HEK293T (cell line): Measurements from ENCODE around the gene RNF144B.

Experiments
- ARNT ChIP-seq: fragments of 450-650 bp; IDR thresholded peaks from 2 replicates; pipeline ENCODE4 v1.6.1; 2017; ENCODE audit warnings: mild to moderate bottlenecking
- CTBP1 ChIP-seq: fragments of 450-650 bp; IDR thresholded peaks from 2 replicates; pipeline ENCODE4 v1.6.1; 2016; ENCODE audit warnings: borderline replicate concordance
- FOXA1 ChIP-seq: fragments of 450-650 bp; IDR thresholded peaks from 2 replicates; pipeline ENCODE4 v1.6.1; 2016; ENCODE audit warnings: mild to moderate bottlenecking
- FOXK2 ChIP-seq: fragments of 450-650 bp; IDR thresholded peaks from 2 replicates; pipeline ENCODE4 v1.6.1; 2016; ENCODE audit warnings: mild to moderate bottlenecking
- FOXM1 ChIP-seq: fragments of 450-650 bp; IDR thresholded peaks from 2 replicates; pipeline ENCODE4 v1.6.1; 2017; ENCODE audit warnings: mild to moderate bottlenecking, borderline replicate concordance
- NFRKB ChIP-seq: fragments of 450-650 bp; IDR thresholded peaks from 2 replicates; pipeline ENCODE4 v1.6.1; 2016; ENCODE audit warnings: mild to moderate bottlenecking, moderate library complexity
- SP1 ChIP-seq: fragments of 450-650 bp; IDR thresholded peaks from 2 replicates; pipeline ENCODE4 v1.6.1; 2017
- SUZ12 ChIP-seq: fragments of 450-650 bp; IDR thresholded peaks from 2 replicates; pipeline ENCODE4 v1.6.1; 2016; ENCODE audit warnings: mild to moderate bottlenecking
- TF ChIP-seq, protein P1 (sequence below): fragments of 450-650 bp; IDR thresholded peaks from 2 replicates; pipeline ENCODE4 v1.6.1; 2016

DNA sequence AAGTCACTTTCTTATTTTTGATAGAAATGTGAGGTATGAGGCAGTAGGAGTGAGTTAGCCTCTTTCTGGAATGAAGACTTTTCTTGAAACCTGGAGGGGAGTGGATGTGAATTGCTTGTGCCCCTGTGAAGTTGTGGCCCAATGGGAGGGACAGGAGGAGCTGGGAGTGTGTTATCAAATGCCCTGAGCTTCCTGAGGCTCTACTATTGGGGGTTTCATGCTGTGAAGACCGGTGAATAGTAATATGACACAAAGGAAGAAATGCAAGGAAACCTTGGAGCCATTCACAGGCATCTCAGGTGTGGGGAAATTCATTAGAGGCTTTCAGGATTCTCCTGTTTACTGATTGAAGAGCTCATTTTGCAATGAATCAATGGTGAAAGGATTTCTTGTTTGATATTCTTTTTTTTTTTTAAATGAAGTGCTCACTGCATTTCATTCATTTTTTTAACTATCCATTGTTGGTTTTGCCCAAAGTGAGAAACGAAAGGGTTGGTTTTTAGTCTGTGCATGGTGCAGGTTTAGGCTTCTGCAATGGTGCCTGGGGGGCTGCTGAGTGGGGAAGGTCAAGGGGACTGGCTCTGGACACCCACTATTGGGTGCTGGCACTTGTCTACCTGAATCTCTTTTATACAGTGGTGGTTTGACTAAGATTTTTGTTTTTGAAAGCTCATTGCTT lies 8.2 kb downstream of the RNF144B start:
- TF ChIP-seq FOXM1 (no peak), FOXA1 (no peak), ARNT (no peak), SP1 (no peak), FOXK2 (no peak), SUZ12 (no peak), NFRKB (no peak), CTBP1 (no peak)
- TF ChIP-seq, protein P1, sequence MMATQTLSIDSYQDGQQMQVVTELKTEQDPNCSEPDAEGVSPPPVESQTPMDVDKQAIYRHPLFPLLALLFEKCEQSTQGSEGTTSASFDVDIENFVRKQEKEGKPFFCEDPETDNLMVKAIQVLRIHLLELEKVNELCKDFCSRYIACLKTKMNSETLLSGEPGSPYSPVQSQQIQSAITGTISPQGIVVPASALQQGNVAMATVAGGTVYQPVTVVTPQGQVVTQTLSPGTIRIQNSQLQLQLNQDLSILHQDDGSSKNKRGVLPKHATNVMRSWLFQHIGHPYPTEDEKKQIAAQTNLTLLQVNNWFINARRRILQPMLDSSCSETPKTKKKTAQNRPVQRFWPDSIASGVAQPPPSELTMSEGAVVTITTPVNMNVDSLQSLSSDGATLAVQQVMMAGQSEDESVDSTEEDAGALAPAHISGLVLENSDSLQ = no peak
